Lower leg skin (tissue), 4 donors: Measurements from ENCODE around the gene CDH23. TPM values are rescaled to one million over a fixed set of nuclear protein-coding genes. Genes with fewer than 3 reads are reported as not detected.

ENCODE experiments used
- DNase-seq, 2 donors: peaks; one replicate each; pipeline ENCODE4 v3.0.0-alpha.2; 2019; ENCODE audit warnings: low spot score in 2 of 2
- H3K4me3 ChIP-seq: fragments of 200-600 bp; sonication (generic); 2 replicates; pipeline ENCODE4 v1.5.1; 2017; ENCODE audit warnings: mild to moderate bottlenecking, low read depth; ENCODE audit not compliant: poor library complexity, severe bottlenecking
- CTCF ChIP-seq, 3 donors: fragments of 450-650 bp; IDR thresholded peaks; one replicate each; pipeline ENCODE4 v1.5.1; 2016; ENCODE audit warnings: antibody characterized with exemption in 3 of 3, mild to moderate bottlenecking in 3 of 3, moderate library complexity in 2 of 3
- POLR2A ChIP-seq, 2 donors: fragments of 450-650 bp; IDR thresholded peaks; one replicate each; pipeline ENCODE4 v1.6.1; 2016 to 2017; ENCODE audit warnings: antibody characterized with exemption in 2 of 2, mild to moderate bottlenecking in 1 of 2, moderate library complexity in 1 of 2
- WGBS, 2 donors: methylation state at CpG; one replicate each; pipeline ENCODE4 v1.1.5; 2018; 5-methylcytosine and 5-hydroxymethylcytosine counted together
- intact Hi-C: fragments of 100-400 bp; cut with DNase I; formaldehyde crosslinking; loops from one replicate; pipeline ENCODE4 v1.15.0; 2023; ENCODE audit warnings: low total_unique reads
- total RNA-seq, 4 donors: library from RNA; depleted of rRNA; stranded (reverse); fragments of >200 nt; gene quantifications; one replicate each; pipeline ENCODE4 v1.1.0, GENCODE V29; 2016

The CDH23 gene
- total RNA-seq, 4 donors from 2014 or later = 1.7 to 9.2 (median 2.6) TPM

GRCh38 chr10:71711052-71711623, 314.4 kb downstream of the CDH23 start:
- H3K4me3 ChIP-seq = no peak overlapping the region
- WGBS, 2 donors = 94 to 96% methylated on average over 2 to 6 of the region's 6 CpGs
- no peak for DNase-seq
- TF ChIP-seq POLR2A (IDR thresholded peaks at IDR 0.05) (no peak), CTCF (IDR thresholded peaks at IDR 0.05) (no peak)
- intact Hi-C loops = no loop called here

DNA sequence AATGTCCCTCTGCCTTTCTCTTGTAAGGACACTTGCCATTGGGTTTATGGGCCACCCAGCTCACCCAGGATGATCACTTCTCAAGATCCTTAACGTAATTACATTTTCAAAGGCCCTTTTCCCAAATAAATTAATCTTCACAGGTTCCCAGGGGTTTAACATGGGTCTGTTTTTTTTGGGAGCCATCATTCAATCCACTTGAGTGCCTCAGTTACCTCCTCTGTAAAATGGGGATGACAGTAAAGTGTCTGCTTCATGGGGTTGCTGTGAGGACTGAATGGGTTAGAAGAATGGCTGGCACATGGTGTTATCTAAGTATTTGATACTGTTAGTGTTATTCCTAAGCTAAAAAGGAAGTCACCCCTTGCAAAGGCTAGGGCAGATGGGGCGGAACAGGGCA, 315.4 kb downstream of the CDH23 start:
- intact Hi-C loops = no loop called here
- no peak for DNase-seq
- H3K4me3 ChIP-seq = no peak overlapping the region
- 95 to 97% methylated on average over 2 of the region's 2 CpGs for WGBS, 2 donors
- no peak for TF ChIP-seq POLR2A (IDR thresholded peaks at IDR 0.05)
- no peak for TF ChIP-seq CTCF (IDR thresholded peaks at IDR 0.05)

- no peak for DNase-seq
- 56 to 61% methylated on average over 12 to 17 of the region's 17 CpGs for WGBS, 2 donors
- intact Hi-C loops = no loop called here
Measured at GRCh38 chr10:71712572-71713134, 315.9 kb downstream of the CDH23 start.

DNA sequence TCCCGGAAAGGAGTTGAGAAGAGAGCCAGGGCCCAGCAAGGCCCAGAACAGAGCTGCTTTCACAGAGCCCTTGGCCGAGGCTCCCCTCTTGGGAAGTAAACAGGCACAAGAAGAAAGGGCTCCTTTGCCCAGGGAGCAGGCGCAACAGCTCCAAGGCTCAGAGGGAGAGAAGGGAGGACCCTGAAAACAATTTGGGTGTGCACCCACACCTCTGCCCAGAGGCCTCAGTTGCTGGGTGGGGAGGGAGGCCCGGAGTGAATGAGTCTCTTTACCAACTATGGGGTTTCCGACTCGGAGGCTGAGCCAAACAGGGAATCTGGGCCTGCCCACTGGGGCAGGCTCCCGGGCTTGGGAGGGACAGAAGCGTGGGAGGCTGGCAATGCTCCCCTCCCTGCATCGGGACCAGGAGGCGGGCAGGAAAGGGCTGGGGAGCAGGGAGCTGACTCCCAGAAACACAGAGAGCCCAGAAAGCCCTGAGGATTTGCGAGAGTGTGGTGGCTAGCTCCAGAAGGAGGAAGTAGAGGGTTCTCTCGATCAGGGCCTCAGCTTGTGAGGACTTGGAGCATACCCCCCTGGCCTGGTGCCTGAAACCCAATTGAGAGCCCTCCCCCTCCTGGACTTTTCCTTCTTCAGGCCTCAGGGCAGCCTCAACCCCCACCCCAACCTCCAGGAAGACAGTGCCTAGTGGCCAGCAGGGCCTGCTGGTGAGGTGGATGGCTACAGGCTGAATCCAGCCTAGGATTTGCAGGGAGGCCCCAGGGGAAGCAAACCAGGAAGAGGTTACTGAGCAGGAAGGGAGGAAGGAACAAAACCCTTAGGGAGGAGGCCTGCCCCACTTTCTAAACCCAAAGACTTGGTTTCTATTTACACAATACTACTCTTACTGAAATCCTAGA, 316.7 kb downstream of the CDH23 start:
- TF ChIP-seq CTCF (IDR thresholded peaks at IDR 0.05) = no peak
- no peak for TF ChIP-seq POLR2A (IDR thresholded peaks at IDR 0.05)
- H3K4me3 ChIP-seq = no peak overlapping the region
- 1 to 4% methylated on average over 12 of the region's 12 CpGs for WGBS, 2 donors
- DNase-seq = peak; percentile 87 to 97
- intact Hi-C loops = no loop called here

More at GRCh38 chr10:71712572-71713134, 315.9 kb downstream of the CDH23 start:
- H3K4me3 ChIP-seq = no peak overlapping the region
- TF ChIP-seq CTCF (IDR thresholded peaks at IDR 0.05) (no peak), POLR2A (IDR thresholded peaks at IDR 0.05) (no peak)

DNA sequence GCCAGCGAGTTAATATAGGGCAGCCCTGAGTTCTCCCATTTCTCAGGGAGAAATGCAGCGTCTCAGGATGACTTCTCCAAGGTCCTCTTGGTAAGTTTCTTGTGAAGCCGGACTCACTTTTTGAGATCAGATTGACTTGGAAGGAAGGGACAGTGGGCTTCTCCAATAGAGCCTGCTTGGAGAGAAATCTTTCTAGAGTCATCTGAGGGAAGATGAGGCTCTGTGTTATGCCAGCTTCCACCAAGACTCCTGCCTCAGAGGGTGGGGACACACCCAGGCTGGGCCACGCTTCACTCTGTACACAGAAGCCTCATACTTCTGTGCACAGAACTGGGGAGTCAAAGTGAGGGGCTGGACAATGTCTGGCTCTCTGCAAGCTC, 317.3 kb downstream of the CDH23 start:
- TF ChIP-seq POLR2A (IDR thresholded peaks at IDR 0.05) (no peak), CTCF (IDR thresholded peaks at IDR 0.05) (no peak)
- WGBS, 2 donors = 31 to 41% methylated on average over 4 of the region's 4 CpGs
- intact Hi-C loops = no loop called here
- no peak for DNase-seq
- H3K4me3 ChIP-seq = no peak overlapping the region
